H1 (cell line): Measurements from ENCODE around the gene CCDC184. TPM values are rescaled to one million over a fixed set of nuclear protein-coding genes. Genes with fewer than 3 reads are reported as not detected.

Experiments
- ASH2L ChIP-seq: fragments of 200-600, 300-600 bp; sonication (generic); IDR thresholded peaks from one replicate; pipeline ENCODE4 v1.7.1; 2017; ENCODE audit warnings: low read length
- CBX5 ChIP-seq: fragments of 300-800, 300-1000 bp; sonication (generic); IDR thresholded peaks from 2 replicates; pipeline ENCODE4 v1.7.1; 2016; ENCODE audit warnings: antibody characterized with exemption, low read length, low read depth
- CEBPB ChIP-seq: IDR thresholded peaks from 2 replicates; pipeline ENCODE4 v1.6.1; 2012; ENCODE audit warnings: low read depth, low read length
- CHD1 ChIP-seq: IDR thresholded peaks from 2 replicates; pipeline ENCODE4 v1.6.1; 2012; ENCODE audit warnings: low read depth, low read length, improper control_type of control experiment
- CHD2 ChIP-seq: IDR thresholded peaks from 2 replicates; pipeline ENCODE4 v1.6.1; 2012; ENCODE audit warnings: low read length, improper control_type of control experiment
- CREB1 ChIP-seq: IDR thresholded peaks from 2 replicates; pipeline ENCODE4 v1.6.1; 2012; ENCODE audit warnings: inconsistent platforms
- CTCF ChIP-seq, 3 experiments: IDR thresholded peaks; 1 replicate in 2 of 3; 2 replicates in 1 of 3; pipeline versions ENCODE4 v1.5.1 to v1.6.1; 2011; ENCODE audit warnings: low read length in 3 of 3, mild to moderate bottlenecking in 3 of 3, inconsistent platforms in 2 of 3, low read depth in 1 of 3, moderate library complexity in 1 of 3; ENCODE audit not compliant: insufficient read depth in 1 of 3; ENCODE audit errors: control extremely low read depth in 1 of 3
- GABPA ChIP-seq: IDR thresholded peaks from 2 replicates; pipeline ENCODE4 v1.6.1; 2011; ENCODE audit warnings: mild to moderate bottlenecking, low read length, moderate library complexity, borderline replicate concordance; ENCODE audit not compliant: insufficient read depth
- HDAC6 ChIP-seq: IDR thresholded peaks from one replicate; pipeline ENCODE4 v1.7.1; 2012; ENCODE audit warnings: low read depth, mild to moderate bottlenecking, inconsistent platforms, low read length, moderate library complexity
- JUN ChIP-seq: IDR thresholded peaks from 2 replicates; pipeline ENCODE4 v1.6.1; 2011; ENCODE audit warnings: low read depth, mild to moderate bottlenecking, improper control_type of control experiment, low read length
- KDM1A ChIP-seq: fragments of 200-600, 300-600 bp; sonication (generic); IDR thresholded peaks from 2 replicates; pipeline ENCODE4 v1.7.1; 2016; ENCODE audit warnings: mild to moderate bottlenecking, low read length, borderline replicate concordance
- MAFK ChIP-seq: IDR thresholded peaks from 2 replicates; pipeline ENCODE4 v1.6.1; 2012; ENCODE audit warnings: low read depth, mild to moderate bottlenecking, improper control_type of control experiment, low read length
- MAX ChIP-seq: IDR thresholded peaks from 2 replicates; pipeline ENCODE4 v1.6.1; 2012; ENCODE audit warnings: inconsistent platforms
- POU5F1 ChIP-seq: IDR thresholded peaks from 2 replicates; pipeline ENCODE4 v1.6.1; 2011; ENCODE audit warnings: low read depth, mild to moderate bottlenecking, low read length, moderate library complexity
- RBBP5 ChIP-seq: IDR thresholded peaks from 2 replicates; pipeline ENCODE4 v1.7.1; 2012; ENCODE audit warnings: low read depth, mild to moderate bottlenecking, inconsistent platforms, low read length, moderate library complexity, borderline replicate concordance
- RFX5 ChIP-seq: IDR thresholded peaks from 2 replicates; pipeline ENCODE4 v1.6.1; 2011; ENCODE audit warnings: low read depth, low read length, improper control_type of control experiment, borderline replicate concordance
- SIN3A ChIP-seq, 2 experiments: IDR thresholded peaks in 1 of 2; conservative IDR thresholded peaks in 1 of 2; 2 replicates each; pipeline ENCODE4 v1.6.1; 2011 to 2012; ENCODE audit warnings: low read length in 2 of 2, improper control_type of control experiment in 1 of 2, low read depth in 1 of 2, mild to moderate bottlenecking in 1 of 2
- SIRT6 ChIP-seq: IDR thresholded peaks from one replicate; pipeline ENCODE4 v1.7.1; 2012; ENCODE audit warnings: low read length, inconsistent platforms
- SIX5 ChIP-seq: IDR thresholded peaks from 2 replicates; pipeline ENCODE4 v1.6.1; 2011; ENCODE audit warnings: mild to moderate bottlenecking, low read depth, low read length
- SRF ChIP-seq: IDR thresholded peaks from 2 replicates; pipeline ENCODE4 v1.6.1; 2011; ENCODE audit warnings: mild to moderate bottlenecking, low read depth, low read length, moderate library complexity
- TAF1 ChIP-seq: IDR thresholded peaks from 2 replicates; pipeline ENCODE4 v1.6.1; 2011; ENCODE audit warnings: mild to moderate bottlenecking, low read depth, low read length
- TAF7 ChIP-seq: optimal IDR thresholded peaks from 2 replicates; pipeline ENCODE3; 2011; ENCODE audit warnings: low read depth, mild to moderate bottlenecking, inconsistent platforms, low read length, moderate library complexity, borderline replicate concordance
- TEAD4 ChIP-seq: IDR thresholded peaks from 2 replicates; pipeline ENCODE4 v1.6.1; 2012; ENCODE audit warnings: low read depth, low read length, inconsistent platforms, mixed read lengths
- polyA plus RNA-seq, 7 experiments: library from polyadenylated mRNA; depleted of rRNA in 3 of 7; stranded (reverse) in 5 of 7; unstranded in 2 of 7; fragments of >200 nt in 5 of 7; fragments of 200-250 nt in 2 of 7; gene quantifications; 1 replicate in 5 of 7; 2 replicates in 1 of 7; 4 replicates in 1 of 7; pipeline versions ENCODE4 v1.2.1 to v1.2.3, GENCODE V29; 2011 to 2013; ENCODE audit warnings: missing spikeins in 2 of 7, mixed read lengths in 2 of 7
- total RNA-seq: library from RNA; stranded (reverse); fragmentation: NEBNext Ultra II Directional; extraction: Animal tissue kit (Norgen Biotek cat#: 25700); gene quantifications from 2 replicates; pipeline ENCODE4 v1.2.1, GENCODE V29; 2021

Gene CCDC184
- total and polyA plus RNA-seq, 2 of the 8 experiments (the other 6 are each of a cell fraction or from before 2014, with no cell fraction given) = 2.2 to 3.0 TPM

DNA sequence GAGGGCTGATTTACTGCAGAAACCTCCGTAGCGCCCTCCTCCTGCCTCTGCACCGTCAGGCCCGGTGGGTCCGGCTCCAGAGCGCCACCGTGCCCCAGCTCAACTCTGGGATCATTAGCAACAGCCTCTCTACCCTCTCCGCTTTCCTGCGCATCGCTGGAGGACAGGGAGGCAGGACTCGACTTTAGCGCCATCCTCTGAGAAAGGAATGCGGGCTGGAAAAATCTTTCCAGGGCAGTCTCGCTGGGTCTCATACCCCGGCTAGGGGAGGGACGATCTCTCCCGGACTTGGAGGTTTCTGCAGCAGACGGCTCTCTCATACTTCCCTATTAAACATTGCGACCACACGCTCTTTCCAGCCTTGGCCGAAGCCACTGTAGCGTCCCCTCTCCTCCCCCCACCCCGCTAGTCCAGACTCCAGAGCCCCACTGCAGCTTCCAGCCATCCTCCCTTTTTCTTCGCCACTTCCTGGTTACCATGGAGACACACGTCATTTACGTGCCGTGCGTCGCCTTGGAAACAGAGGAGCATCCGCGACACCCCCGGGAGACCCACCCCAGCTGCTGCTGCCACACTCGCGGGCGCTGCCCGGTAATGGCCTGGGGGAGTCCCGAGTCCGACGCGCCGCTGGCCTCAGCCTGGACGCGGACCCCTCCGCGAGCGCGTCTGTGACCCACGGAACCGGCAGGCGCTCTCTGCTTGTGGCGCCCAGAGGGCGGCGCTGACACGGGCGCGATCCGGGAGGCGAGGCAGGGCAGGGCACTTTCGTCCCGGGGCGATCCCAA lies at the start of gene CCDC184 (continued):
- TF ChIP-seq KDM1A (no peak), TEAD4 (peak; percentile 15; the same call in 1 of the 2 replicates), RFX5 (no peak), CREB1 (peak; percentile 55), MAFK (no peak), HDAC6 (no peak), TAF1 (peak; percentile 44; the same call in 1 of the 2 replicates), CHD2 (no peak), TAF7 (no peak), RBBP5 (peak; percentile 79; the same call in 1 of the 2 replicates), GABPA (no peak), SIRT6 (no peak), CBX5 (no peak), ASH2L (peak; percentile 61), SIN3A (conservative IDR thresholded peaks at IDR 0.05 in 1 of 2, IDR thresholded peaks at IDR 0.05 in 1 of 2; ENCODE audit: low read depth in 1 of 2, low read length in 2 of 2) (peak; percentile 31 to 89; a peak in 3 of 4 replicates), CEBPB (no peak), CHD1 (no peak), SRF (no peak), CTCF (IDR thresholded peaks at IDR 0.05; ENCODE audit: control extremely low read depth in 1 of 3, insufficient read depth in 1 of 3, low read depth in 1 of 3, low read length in 3 of 3) (peak; percentile 34 to 44 (median 35)), POU5F1 (no peak), MAX (peak; percentile 53; the same call in 1 of the 2 replicates), SIX5 (no peak), JUN (no peak)
